Sigmoid colon (tissue), 4 donors: Measurements from ENCODE around the gene PSMB5.

ENCODE experiments used
- EP300 ChIP-seq, 4 donors: sonication (generic); formaldehyde crosslinking; IDR thresholded peaks; one replicate each; pipeline ENCODE4 v1.6.1; 2017; ENCODE audit warnings: antibody characterized with exemption in 4 of 4
- POLR2A ChIP-seq, 2 donors: fragments of 450-650 bp; IDR thresholded peaks; one replicate each; pipeline ENCODE4 v1.6.1; 2016; ENCODE audit warnings: antibody characterized with exemption in 2 of 2, mild to moderate bottlenecking in 2 of 2, moderate library complexity in 2 of 2
- POLR2AphosphoS5 ChIP-seq, 4 donors: sonication (generic); formaldehyde crosslinking; IDR thresholded peaks; one replicate each; pipeline ENCODE4 v1.6.1; 2017; ENCODE audit warnings: antibody characterized with exemption in 4 of 4
- TF ChIP-seq, protein P1 (sequence below), 4 experiments: fragments of 450-650 bp in 3 of 4; fragments of 200-600 bp in 1 of 4; IDR thresholded peaks; one replicate each; pipeline ENCODE4 v1.5.1; 2016 to 2019; ENCODE audit warnings: antibody characterized with exemption in 4 of 4, mild to moderate bottlenecking in 3 of 4, moderate library complexity in 2 of 4

DNA sequence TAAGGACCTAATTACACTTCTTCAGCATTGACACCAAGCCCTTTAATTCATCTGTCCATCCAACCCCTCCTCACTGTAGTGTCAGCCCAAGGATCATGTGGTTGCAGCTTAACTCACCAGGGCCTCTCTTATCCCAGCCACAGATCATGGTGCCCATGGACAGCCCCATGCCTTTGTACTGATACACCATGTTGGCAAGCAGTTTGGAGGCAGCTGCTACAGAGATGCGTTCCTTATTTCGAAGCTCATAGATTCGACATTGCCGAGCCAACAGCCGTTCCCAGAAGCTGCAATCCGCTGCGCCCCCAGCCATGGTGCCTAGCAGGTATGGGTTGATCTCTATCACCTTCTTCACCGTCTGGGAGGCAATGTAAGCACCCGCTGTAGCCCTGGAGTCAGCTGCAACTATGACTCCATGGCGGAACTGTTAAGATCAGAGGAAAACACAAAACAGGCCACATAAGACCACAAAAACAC lies 1.4 kb downstream of the PSMB5 start:
- TF ChIP-seq, protein P1, sequence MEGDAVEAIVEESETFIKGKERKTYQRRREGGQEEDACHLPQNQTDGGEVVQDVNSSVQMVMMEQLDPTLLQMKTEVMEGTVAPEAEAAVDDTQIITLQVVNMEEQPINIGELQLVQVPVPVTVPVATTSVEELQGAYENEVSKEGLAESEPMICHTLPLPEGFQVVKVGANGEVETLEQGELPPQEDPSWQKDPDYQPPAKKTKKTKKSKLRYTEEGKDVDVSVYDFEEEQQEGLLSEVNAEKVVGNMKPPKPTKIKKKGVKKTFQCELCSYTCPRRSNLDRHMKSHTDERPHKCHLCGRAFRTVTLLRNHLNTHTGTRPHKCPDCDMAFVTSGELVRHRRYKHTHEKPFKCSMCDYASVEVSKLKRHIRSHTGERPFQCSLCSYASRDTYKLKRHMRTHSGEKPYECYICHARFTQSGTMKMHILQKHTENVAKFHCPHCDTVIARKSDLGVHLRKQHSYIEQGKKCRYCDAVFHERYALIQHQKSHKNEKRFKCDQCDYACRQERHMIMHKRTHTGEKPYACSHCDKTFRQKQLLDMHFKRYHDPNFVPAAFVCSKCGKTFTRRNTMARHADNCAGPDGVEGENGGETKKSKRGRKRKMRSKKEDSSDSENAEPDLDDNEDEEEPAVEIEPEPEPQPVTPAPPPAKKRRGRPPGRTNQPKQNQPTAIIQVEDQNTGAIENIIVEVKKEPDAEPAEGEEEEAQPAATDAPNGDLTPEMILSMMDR (IDR thresholded peaks at IDR 0.05): no peak
- TF ChIP-seq POLR2A (IDR thresholded peaks at IDR 0.05): no peak
- no peak for TF ChIP-seq POLR2AphosphoS5 (IDR thresholded peaks at IDR 0.05)
- TF ChIP-seq EP300 (IDR thresholded peaks at IDR 0.05): no peak
